Ovary (tissue), 3 donors: ENCODE results near the gene B4GALT7.

Experiments used
- CTCF ChIP-seq, 3 donors: fragments of 450-650 bp in 2 of 3; fragments of 200-600 bp in 1 of 3; IDR thresholded peaks; one replicate each; pipeline versions ENCODE4 v1.5.1 to v1.8.0; 2016 to 2022; ENCODE audit warnings: antibody characterized with exemption in 3 of 3, mild to moderate bottlenecking in 1 of 3
- EP300 ChIP-seq: sonication (generic); formaldehyde crosslinking; IDR thresholded peaks from one replicate; pipeline ENCODE4 v1.6.1; 2017; ENCODE audit warnings: antibody characterized with exemption
- POLR2A ChIP-seq: fragments of 450-650 bp; IDR thresholded peaks from one replicate; pipeline ENCODE4 v1.6.1; 2017; ENCODE audit warnings: antibody characterized with exemption, mild to moderate bottlenecking, moderate library complexity
- donor health status: DM: no; HTN: no; CAD: no.

- no peak for TF ChIP-seq CTCF (IDR thresholded peaks at IDR 0.05)
- TF ChIP-seq EP300: no peak
- no peak for TF ChIP-seq POLR2A
Measured at GRCh38 chr5:177591690-177592009, 8.3 kb upstream of the B4GALT7 start.
